ENCODE results near the gene HDLBP. TPM values are rescaled to one million over a fixed set of nuclear protein-coding genes. Genes with fewer than 3 reads are reported as not detected.

HDLBP gene
- total RNA-seq, 4 donors from 2014 or later: 324 to 412 (median 363) TPM

GRCh38 chr2:241339839-241340630 is 24.6 kb upstream of the HDLBP start:
- Histone ChIP-seq H3K36me3 (peaks cover 3 to 79% (median 19%) of the 10 kb centered on the region in 3 donors), H3K9me3 (no peaks in the 10 kb centered on the region), H3K4me3 (no peak overlapping the region), H3K27ac (peak overlapping the region in 2 of 4 donors; percentile 25 to 43), H3K27me3 (no peaks in the 10 kb centered on the region), H3K4me1 (peaks cover 0 to 20% (median 0%) of the 10 kb centered on the region in 4 donors)
- TF ChIP-seq EP300 (IDR thresholded peaks at IDR 0.05) (no peak), CTCF (IDR thresholded peaks at IDR 0.05) (no peak), POLR2A (IDR thresholded peaks at IDR 0.05) (no peak)
- 38 to 39% methylated on average over 8 of the region's 8 CpGs for WGBS, 2 donors
- DNase-seq (ENCODE audit: low spot score in 2 of 2): no peak

DNA sequence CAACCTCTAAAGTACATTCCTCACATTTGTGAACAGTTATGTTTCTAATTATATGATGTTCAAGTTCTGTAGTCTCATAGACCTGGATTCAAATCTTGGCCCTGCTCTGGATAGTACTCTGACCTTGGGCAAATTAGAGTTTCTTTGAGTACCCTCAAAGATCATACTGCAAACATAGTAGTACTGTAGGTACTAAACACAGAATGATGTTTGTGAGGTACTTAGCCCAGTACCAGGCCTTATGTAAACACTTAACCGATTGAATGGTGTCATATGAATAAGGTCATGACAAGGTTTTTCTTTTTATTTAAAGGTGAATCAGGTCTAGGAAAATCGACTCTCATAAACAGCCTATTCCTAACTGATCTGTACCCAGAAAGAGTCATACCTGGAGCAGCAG is 19.3 kb upstream of the HDLBP start:
- H3K36me3 ChIP-seq: peaks cover 0 to 63% (median under 1%) of the 10 kb centered on the region in 3 donors
- 88 to 89% methylated on average over 2 of the region's 2 CpGs for WGBS, 2 donors

GRCh38 chr2:241330616-241330981 is 15.1 kb upstream of the HDLBP start:
- no peak for TF ChIP-seq EP300 (IDR thresholded peaks at IDR 0.05)
- H3K9me3 ChIP-seq: no peaks in the 10 kb centered on the region
- peaks cover 0 to under 1% (median 0%) of the 10 kb centered on the region in 4 donors for H3K4me1 ChIP-seq
- H3K27me3 ChIP-seq: no peaks in the 10 kb centered on the region
- no peak overlapping the region for H3K27ac ChIP-seq
- no peak for DNase-seq (ENCODE audit: low spot score in 2 of 2)
- H3K4me3 ChIP-seq: no peak overlapping the region
- peaks cover 0 to 68% (median 4%) of the 10 kb centered on the region in 3 donors for H3K36me3 ChIP-seq
- WGBS, 2 donors: 87 to 90% methylated on average over 4 of the region's 4 CpGs

More for the DNA sequence above, 19.3 kb upstream of the HDLBP start:
- Histone ChIP-seq H3K27ac (no peak overlapping the region), H3K27me3 (no peaks in the 10 kb centered on the region), H3K9me3 (no peaks in the 10 kb centered on the region), H3K4me1 (peaks cover 0 to 7% (median 0%) of the 10 kb centered on the region in 4 donors), H3K4me3 (no peak overlapping the region)
- DNase-seq (ENCODE audit: low spot score in 2 of 2): no peak
- TF ChIP-seq POLR2A (IDR thresholded peaks at IDR 0.05): no peak
- TF ChIP-seq CTCF (IDR thresholded peaks at IDR 0.05): no peak
- TF ChIP-seq EP300 (IDR thresholded peaks at IDR 0.05): no peak

DNA sequence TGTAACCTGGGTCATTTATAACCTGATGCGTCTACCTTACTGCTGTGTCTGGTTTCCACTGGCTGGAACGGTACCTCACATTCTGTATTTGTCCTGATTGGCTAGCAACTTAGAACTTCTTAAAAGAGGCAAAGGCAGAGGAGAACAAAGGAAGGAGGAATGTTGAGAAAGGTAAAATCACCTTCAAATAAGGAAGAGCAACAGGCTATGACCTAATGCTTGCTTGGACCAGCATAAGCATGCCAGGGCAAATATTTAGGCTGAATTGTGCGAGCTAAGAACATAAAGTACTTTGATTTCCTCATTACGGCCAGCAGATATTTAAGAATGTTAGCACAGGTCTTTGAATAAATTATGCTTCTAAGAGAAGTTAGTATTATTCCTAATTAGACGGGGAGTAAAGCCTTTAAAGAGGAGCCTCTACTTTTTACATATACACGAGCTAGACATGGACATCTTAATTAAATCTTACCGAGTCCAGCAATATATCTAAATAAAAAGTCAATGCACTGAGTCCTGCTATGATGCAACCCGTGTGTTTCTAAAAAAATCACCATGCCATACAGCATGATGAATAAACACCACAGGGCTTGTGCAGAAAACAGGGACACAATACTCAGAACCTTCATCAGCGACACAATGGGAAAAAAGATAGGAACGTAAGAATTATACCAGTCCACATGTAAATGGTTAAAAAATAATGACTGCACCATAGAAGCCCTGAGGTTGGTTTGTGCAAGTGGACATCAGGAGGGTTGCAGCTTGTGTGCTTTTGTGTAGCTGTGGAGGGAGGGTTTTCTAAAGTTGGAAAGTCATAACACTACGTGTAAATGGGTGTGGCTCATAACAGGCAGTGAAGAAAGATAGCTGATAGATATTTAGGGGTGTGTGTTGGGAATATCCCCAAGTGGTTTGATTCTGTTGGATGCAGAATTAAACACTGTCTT is 14.5 kb upstream of the HDLBP start:
- WGBS, 2 donors: 89 to 94% methylated on average over 11 of the region's 11 CpGs

More for the DNA sequence above, 14.5 kb upstream of the HDLBP start:
- TF ChIP-seq POLR2A (IDR thresholded peaks at IDR 0.05) (no peak), EP300 (IDR thresholded peaks at IDR 0.05) (no peak), CTCF (IDR thresholded peaks at IDR 0.05) (no peak)
- Histone ChIP-seq H3K36me3 (peaks cover 0 to 67% (median 4%) of the 10 kb centered on the region in 3 donors), H3K9me3 (no peaks in the 10 kb centered on the region), H3K4me1 (peaks cover 0 to 7% (median 4%) of the 10 kb centered on the region in 4 donors), H3K4me3 (no peak overlapping the region), H3K27ac (no peak overlapping the region), H3K27me3 (no peaks in the 10 kb centered on the region)
- no peak for DNase-seq (ENCODE audit: low spot score in 2 of 2)

Measured in tibial nerve (tissue), 4 donors.